H1 (cell line): Measurements from ENCODE around the gene CCL3. TPM values are rescaled to one million over a fixed set of nuclear protein-coding genes. Genes with fewer than 3 reads are reported as not detected.

Experiments
- CTCF ChIA-PET: fragments of 300-600 bp; sonication (Branson Sonifier 250); formaldehyde crosslinking; loops from one replicate; lab custom pipeline; 2021; ENCODE audit not compliant: partially characterized antibody; lab: Charles Lee
- POLR2A ChIA-PET: fragments of 300-600 bp; sonication (Branson Sonifier 250); formaldehyde crosslinking; loops from one replicate; lab custom pipeline; 2021; ENCODE audit warnings: inconsistent platforms; ENCODE audit not compliant: partially characterized antibody; lab: Charles Lee
- DNase-seq, 2 experiments: peaks; one replicate each; pipeline versions ENCODE4 v3.0.0 to v3.0.0-alpha.2; 2010 to 2022; ENCODE audit warnings: low spot score in 2 of 2, low read depth in 1 of 2, mixed read lengths in 1 of 2
- FAIRE-seq: peaks from 2 replicates; lab custom pipeline; 2011; peaks lifted over from hg19 to GRCh38; lab: Jason Lieb, UNC
- H2AFZ ChIP-seq: 2 replicates; pipeline ENCODE4 v1.8.1; 2012; ENCODE audit warnings: low read length, inconsistent platforms
- H2AK5ac ChIP-seq: 2 replicates; pipeline ENCODE4 v1.6.1; 2013; ENCODE audit warnings: low read depth, low read length
- H2BK120ac ChIP-seq: replicated peaks from 2 replicates; pipeline ENCODE3; 2013; ENCODE audit warnings: low read depth, low read length, inconsistent platforms
- H2BK12ac ChIP-seq: 2 replicates; pipeline ENCODE4 v1.6.1; 2013; ENCODE audit warnings: low read depth, low read length
- H2BK15ac ChIP-seq: 2 replicates; pipeline ENCODE4 v1.6.1; 2013; ENCODE audit warnings: low read length
- H2BK20ac ChIP-seq: 2 replicates; pipeline ENCODE4 v1.6.1; 2013; ENCODE audit warnings: low read length
- H2BK5ac ChIP-seq: 2 replicates; pipeline ENCODE4 v1.6.1; 2013; ENCODE audit warnings: low read depth, low read length
- H3K14ac ChIP-seq: 2 replicates; pipeline ENCODE4 v1.6.1; 2013; ENCODE audit warnings: inconsistent platforms; ENCODE audit not compliant: insufficient read length
- H3K18ac ChIP-seq: 2 replicates; pipeline ENCODE4 v1.6.1; 2013; ENCODE audit warnings: low read length; ENCODE audit errors: extremely low read depth
- H3K23ac ChIP-seq: 2 replicates; pipeline ENCODE4 v1.6.1; 2013; ENCODE audit warnings: inconsistent platforms; ENCODE audit not compliant: insufficient read length
- H3K23me2 ChIP-seq: 2 replicates; pipeline ENCODE4 v1.6.1; 2013; ENCODE audit warnings: low read depth, low read length
- H3K27ac ChIP-seq: 2 replicates; pipeline ENCODE4 v1.6.1; 2011; ENCODE audit warnings: low read depth, low read length, inconsistent platforms
- H3K27me3 ChIP-seq, 4 experiments: replicated peaks in 1 of 4; 1 replicate in 1 of 4; 2 replicates in 3 of 4; pipeline versions ENCODE4 v1.6.1 to v1.8.1; 2011 to 2013; ENCODE audit warnings: low read length in 3 of 4, mild to moderate bottlenecking in 3 of 4, inconsistent platforms in 2 of 4, mixed read lengths in 2 of 4, moderate library complexity in 1 of 4; ENCODE audit not compliant: control insufficient read depth in 3 of 4, insufficient read depth in 3 of 4; ENCODE audit errors: extremely low read depth in 1 of 4
- H3K36me3 ChIP-seq, 4 experiments: 2 replicates each; pipeline versions ENCODE4 v1.6.1 to v1.8.1; 2011 to 2013; ENCODE audit warnings: mild to moderate bottlenecking in 4 of 4, low read length in 3 of 4, moderate library complexity in 2 of 4, control low read depth in 1 of 4, inconsistent platforms in 1 of 4; ENCODE audit not compliant: insufficient read depth in 4 of 4, control insufficient read depth in 2 of 4
- H3K4ac ChIP-seq: replicated peaks from 2 replicates; pipeline ENCODE3; 2013; ENCODE audit warnings: low read length, low read depth, mixed read lengths, inconsistent platforms; ENCODE audit not compliant: insufficient read length
- H3K4me1 ChIP-seq, 4 experiments: replicated peaks in 1 of 4; 1 replicate in 1 of 4; 2 replicates in 3 of 4; pipeline versions ENCODE4 v1.6.1 to v1.8.1; 2011 to 2013; ENCODE audit warnings: low read length in 3 of 4, inconsistent platforms in 2 of 4, mixed read lengths in 1 of 4; ENCODE audit not compliant: insufficient read depth in 4 of 4, control insufficient read depth in 3 of 4
- H3K4me2 ChIP-seq, 2 experiments: 2 replicates each; pipeline versions ENCODE4 v1.6.1 to v1.8.1; 2011 to 2013; ENCODE audit warnings: low read depth in 2 of 2, low read length in 2 of 2, control low read depth in 1 of 2, inconsistent platforms in 1 of 2, mild to moderate bottlenecking in 1 of 2; ENCODE audit not compliant: insufficient read depth in 1 of 2
- H3K4me3 ChIP-seq, 4 experiments: fragments of 200-600, 300-600 bp in 1 of 4; sonication (generic), shearing (Covaris generic), sonication (Bioruptor Twin) in 1 of 4; 2 replicates each; pipeline versions ENCODE4 v1.5.1 to v1.8.1; 2011 to 2016; ENCODE audit warnings: low read length in 4 of 4, low read depth in 3 of 4, control low read depth in 2 of 4, inconsistent platforms in 2 of 4, mild to moderate bottlenecking in 2 of 4, mixed read lengths in 1 of 4, moderate library complexity in 1 of 4; ENCODE audit not compliant: insufficient read depth in 2 of 4; ENCODE audit errors: extremely low read depth in 1 of 4
- H3K56ac ChIP-seq: replicated peaks from 2 replicates; pipeline ENCODE3; 2013; ENCODE audit warnings: low read depth, mild to moderate bottlenecking, mixed read lengths, low read length, inconsistent platforms; ENCODE audit not compliant: insufficient read length
- H3K79me1 ChIP-seq: 2 replicates; pipeline ENCODE4 v1.6.1; 2013; ENCODE audit warnings: low read depth, low read length, control low read depth
- H3K79me2 ChIP-seq, 2 experiments: 2 replicates each; pipeline versions ENCODE4 v1.6.1 to v1.8.1; 2012 to 2013; ENCODE audit warnings: low read length in 2 of 2, mild to moderate bottlenecking in 2 of 2, inconsistent platforms in 1 of 2; ENCODE audit not compliant: insufficient read depth in 2 of 2, control insufficient read depth in 1 of 2
- H3K9ac ChIP-seq, 4 experiments: replicated peaks in 1 of 4; 1 replicate in 1 of 4; 2 replicates in 3 of 4; pipeline versions ENCODE4 v1.6.1 to v1.8.1; 2011 to 2013; ENCODE audit warnings: low read depth in 3 of 4, low read length in 3 of 4, control low read depth in 2 of 4, mild to moderate bottlenecking in 2 of 4, moderate library complexity in 2 of 4, inconsistent platforms in 1 of 4; ENCODE audit errors: extremely low read depth in 1 of 4
- H3K9me3 ChIP-seq, 2 experiments: 2 replicates each; pipeline versions ENCODE4 v1.6.1 to v1.8.1; 2012 to 2013; ENCODE audit warnings: mild to moderate bottlenecking in 2 of 2, moderate library complexity in 2 of 2, control low read depth in 1 of 2, inconsistent platforms in 1 of 2, low read depth in 1 of 2, low read length in 1 of 2, mixed read lengths in 1 of 2; ENCODE audit not compliant: insufficient read depth in 2 of 2
- H4K20me1 ChIP-seq, 2 experiments: replicated peaks in 1 of 2; 2 replicates each; pipeline versions ENCODE3 to v1.8.1; 2011 to 2013; ENCODE audit warnings: inconsistent platforms in 2 of 2, low read length in 2 of 2, mild to moderate bottlenecking in 1 of 2; ENCODE audit not compliant: insufficient read depth in 2 of 2, control insufficient read depth in 1 of 2
- H4K5ac ChIP-seq: 2 replicates; pipeline ENCODE4 v1.6.1; 2013; ENCODE audit warnings: low read length, low read depth, mixed read lengths, inconsistent platforms; ENCODE audit not compliant: insufficient read length
- H4K8ac ChIP-seq: 2 replicates; pipeline ENCODE4 v1.8.0; 2013; ENCODE audit warnings: mild to moderate bottlenecking, moderate library complexity, low read length, inconsistent platforms; ENCODE audit not compliant: insufficient read depth; ENCODE audit errors: extremely low read depth
- H4K91ac ChIP-seq: replicated peaks from 2 replicates; pipeline ENCODE3; 2013; ENCODE audit warnings: low read length, mixed read lengths, inconsistent platforms; ENCODE audit not compliant: insufficient read length
- BCL11A ChIP-seq, 2 experiments: IDR thresholded peaks; one replicate each; pipeline ENCODE4 v1.6.1; 2011; ENCODE audit warnings: low read depth in 2 of 2, low read length in 2 of 2, mild to moderate bottlenecking in 2 of 2
- CBX8 ChIP-seq: fragments of 300-800, 300-1000 bp; sonication (generic); IDR thresholded peaks from 2 replicates; pipeline ENCODE4 v1.7.1; 2016; ENCODE audit warnings: low read depth, low read length, borderline replicate concordance
- CHD2 ChIP-seq: IDR thresholded peaks from 2 replicates; pipeline ENCODE4 v1.6.1; 2012; ENCODE audit warnings: low read length, improper control_type of control experiment
- EP300 ChIP-seq, 2 experiments: IDR thresholded peaks; 1 replicate in 1 of 2; 2 replicates in 1 of 2; pipeline ENCODE4 v1.6.1; 2011 to 2012; ENCODE audit warnings: low read depth in 2 of 2, low read length in 2 of 2, mild to moderate bottlenecking in 2 of 2, borderline replicate concordance in 1 of 2, inconsistent platforms in 1 of 2, moderate library complexity in 1 of 2
- HDAC2 ChIP-seq, 2 experiments: fragments of 300-600 bp in 1 of 2; sonication (generic) in 1 of 2; IDR thresholded peaks; 2 replicates each; pipeline ENCODE4 v1.6.1; 2011 to 2012; ENCODE audit warnings: low read depth in 2 of 2, low read length in 2 of 2, mild to moderate bottlenecking in 2 of 2, moderate library complexity in 2 of 2, borderline replicate concordance in 1 of 2, inconsistent platforms in 1 of 2
- RAD21 ChIP-seq, 2 experiments: IDR thresholded peaks in 1 of 2; conservative IDR thresholded peaks in 1 of 2; 2 replicates each; pipeline ENCODE4 v1.6.1; 2011; ENCODE audit warnings: low read depth in 2 of 2, low read length in 2 of 2, improper control_type of control experiment in 1 of 2, inconsistent platforms in 1 of 2, mild to moderate bottlenecking in 1 of 2, moderate library complexity in 1 of 2
- SAP30 ChIP-seq: fragments of 300-600 bp; sonication (generic); IDR thresholded peaks from 2 replicates; pipeline ENCODE4 v1.7.1; 2012; ENCODE audit warnings: low read length, moderate library complexity, mild to moderate bottlenecking, inconsistent platforms; ENCODE audit not compliant: insufficient read depth, insufficient replicate concordance
- WGBS, 2 experiments: shearing (Covaris generic) in 1 of 2; methylation state at CpG; one replicate each; pipeline versions ENCODE4 v1.1.6 to v1.1.7; 2013 to 2015; ENCODE audit warnings: low lambda C conversion rate in 2 of 2, mixed read lengths in 2 of 2, inconsistent platforms in 1 of 2, low coverage in 1 of 2, missing lambda C conversion rate in 1 of 2; ENCODE audit not compliant: insufficient replicate concordance in 2 of 2, insufficient coverage in 1 of 2, insufficient read length in 1 of 2; ENCODE audit errors: extremely low coverage in 1 of 2, missing lambda C conversion rate in 1 of 2; 5-methylcytosine and 5-hydroxymethylcytosine counted together
- polyA plus RNA-seq, 7 experiments: library from polyadenylated mRNA; depleted of rRNA in 3 of 7; stranded (reverse) in 5 of 7; unstranded in 2 of 7; fragments of >200 nt in 5 of 7; fragments of 200-250 nt in 2 of 7; gene quantifications; 1 replicate in 5 of 7; 2 replicates in 1 of 7; 4 replicates in 1 of 7; pipeline versions ENCODE4 v1.2.1 to v1.2.3, GENCODE V29; 2011 to 2013; ENCODE audit warnings: missing spikeins in 2 of 7, mixed read lengths in 2 of 7
- total RNA-seq: library from RNA; stranded (reverse); fragmentation: NEBNext Ultra II Directional; extraction: Animal tissue kit (Norgen Biotek cat#: 25700); gene quantifications from 2 replicates; pipeline ENCODE4 v1.2.1, GENCODE V29; 2021
- TF ChIP-seq, protein P1 (sequence below): IDR thresholded peaks from 2 replicates; pipeline ENCODE4 v1.6.1; 2011; ENCODE audit warnings: low read depth, mild to moderate bottlenecking, low read length; ENCODE audit not compliant: insufficient read depth

The CCL3 gene
- total and polyA plus RNA-seq, 2 of the 8 experiments (the other 6 are each of a cell fraction or from before 2014, with no cell fraction given) = not detected

DNA sequence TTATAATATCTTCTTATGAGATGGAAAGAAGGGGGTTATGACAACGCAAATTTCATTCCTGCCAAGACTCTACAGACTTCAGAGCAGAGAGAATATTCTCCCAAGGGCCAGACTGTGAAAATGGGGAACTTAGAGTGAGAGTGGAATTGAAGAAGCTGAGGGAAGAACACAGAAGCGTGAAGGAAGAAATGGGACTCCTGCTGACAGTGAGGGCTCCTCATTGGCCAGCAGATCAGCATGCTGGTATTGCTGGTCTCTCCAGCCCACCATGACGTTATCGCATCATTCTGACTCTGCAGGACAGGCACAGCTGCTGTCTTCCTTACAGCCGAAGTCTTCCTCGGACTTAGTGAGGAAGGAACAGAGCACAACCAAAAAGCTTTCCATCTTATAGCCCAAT lies 38.0 kb upstream of the CCL3 start:
- H2AFZ ChIP-seq = no peak overlapping the region
- H3K4ac ChIP-seq = no peak overlapping the region
- FAIRE-seq (no peak), DNase-seq (no peak)
- H2BK5ac ChIP-seq = no peak overlapping the region
- H3K23me2 ChIP-seq = no peaks in the 10 kb centered on the region
- no peak overlapping the region for H3K56ac ChIP-seq
- peaks cover 0 to 8% (median 5%) of the 10 kb centered on the region in 4 experiments; a peak in 6 of 7 replicates for H3K4me1 ChIP-seq
- no peak overlapping the region for H4K91ac ChIP-seq
- no peaks in the 10 kb centered on the region for H3K79me1 ChIP-seq
- H3K18ac ChIP-seq = no peak overlapping the region
- no peak overlapping the region for H3K23ac ChIP-seq
- H4K8ac ChIP-seq = no peak overlapping the region
- H2AK5ac ChIP-seq = no peak overlapping the region
- H3K27ac ChIP-seq = no peak overlapping the region
- no peaks in the 10 kb centered on the region for H3K79me2 ChIP-seq
- H3K4me2 ChIP-seq = no peak overlapping the region
- no peak overlapping the region for H3K4me3 ChIP-seq
- no peak overlapping the region for H3K14ac ChIP-seq
- H3K9ac ChIP-seq = no peak overlapping the region
- ChIA-PET POLR2A (interaction anchor here (1.2 kb wide), 1 partner anchor 11 kb away, joined by 3 read pairs; no protein-coding TSS in a partner anchor), CTCF (interaction anchor here (0.9 to 2.1 kb wide), 4 partner anchors 55 to 159 kb away, joined by 3 to 6 read pairs (median 3); no protein-coding TSS in a partner anchor)
- H2BK15ac ChIP-seq = no peak overlapping the region
- H2BK120ac ChIP-seq = no peak overlapping the region
- 88% methylated on average over 6 of the region's 6 CpGs; no CpG with 5 or more reads in 1 of the 2 experiments for WGBS, 2 experiments
- no peaks in the 10 kb centered on the region for H3K27me3 ChIP-seq
- TF ChIP-seq, protein P1, sequence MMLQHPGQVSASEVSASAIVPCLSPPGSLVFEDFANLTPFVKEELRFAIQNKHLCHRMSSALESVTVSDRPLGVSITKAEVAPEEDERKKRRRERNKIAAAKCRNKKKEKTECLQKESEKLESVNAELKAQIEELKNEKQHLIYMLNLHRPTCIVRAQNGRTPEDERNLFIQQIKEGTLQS = no peak
- TF ChIP-seq CBX8 = no peak
- no peak for TF ChIP-seq EP300 (IDR thresholded peaks at IDR 0.05; ENCODE audit: borderline replicate concordance in 1 of 2, low read depth in 2 of 2, low read length in 2 of 2)
- no peak for TF ChIP-seq BCL11A (IDR thresholded peaks at IDR 0.05; ENCODE audit: low read depth in 2 of 2, low read length in 2 of 2)
- TF ChIP-seq RAD21 (IDR thresholded peaks at IDR 0.05 in 1 of 2, conservative IDR thresholded peaks at IDR 0.05 in 1 of 2; ENCODE audit: low read depth in 2 of 2, low read length in 2 of 2) = no peak
- no peak for TF ChIP-seq SAP30
- no peak for TF ChIP-seq CHD2
- no peak for TF ChIP-seq HDAC2 (IDR thresholded peaks at IDR 0.05; ENCODE audit: borderline replicate concordance in 1 of 2, low read depth in 2 of 2, low read length in 2 of 2)
- no peak overlapping the region for H4K5ac ChIP-seq
- no peak overlapping the region for H2BK12ac ChIP-seq
- no peaks in the 10 kb centered on the region for H3K36me3 ChIP-seq
- no peak overlapping the region for H2BK20ac ChIP-seq
- H4K20me1 ChIP-seq = no peaks in the 10 kb centered on the region
- H3K9me3 ChIP-seq = no peaks in the 10 kb centered on the region
